ENCODE data around the gene REG3G. TPM values are rescaled to one million over a fixed set of nuclear protein-coding genes. Genes with fewer than 3 reads are reported as not detected.

The REG3G gene
- total and polyA plus RNA-seq, 10 of the 15 experiments (the other 5 are each of a cell fraction or from before 2014, with no cell fraction given): 0.33 TPM; not detected in 9

- CTCF ChIA-PET: interaction anchor here (1.0 kb wide), 1 partner anchor 10 kb away, joined by 3 read pairs; no protein-coding TSS in a partner anchor
- no peaks in the 10 kb centered on the region for H3K4me1 ChIP-seq (ENCODE audit: control insufficient read depth, insufficient read depth, low read length)
- WGBS (ENCODE audit: insufficient coverage, insufficient replicate concordance, low lambda C conversion rate, missing lambda C conversion rate): 0% methylated on average over 3 of the region's 3 CpGs
Observed at GRCh38 chr2:79005216-79005615, 20.3 kb upstream of the REG3G start.

GRCh38 chr2:79009388-79009787 lies 16.1 kb upstream of the REG3G start:
- BruUV-seq (replicated peaks): no TSS peak
- ChIA-PET POLR2A (no interaction called here), SMC1A (ENCODE audit: uncharacterized antibody, unreplicated experiment) (no interaction called here), CTCF (no interaction called here), RAD21 (ENCODE audit: unreplicated experiment) (no interaction called here)
- H3K27me3 ChIP-seq (replicated peaks in 1 of 2; ENCODE audit: control insufficient read depth in 2 of 2, insufficient read depth in 2 of 2, low read length in 1 of 2): peaks cover 0 to 3% of the 10 kb centered on the region in 2 experiments; a peak in 2 of 4 replicates
- intact Hi-C loops (cut with micrococcal nuclease; ENCODE audit: unreplicated experiment) (no loop called here), in situ Hi-C loops (cut with MboI) (no loop called here)
- H3K9me3 ChIP-seq (replicated peaks; ENCODE audit: control insufficient read depth, insufficient read depth, low read length): no peaks in the 10 kb centered on the region
- H3K4me1 ChIP-seq (ENCODE audit: control insufficient read depth, insufficient read depth, low read length): no peaks in the 10 kb centered on the region
- no peak for DNase-seq (ENCODE audit: low read depth, low spot score)
- H4K20me1 ChIP-seq (ENCODE audit: control insufficient read depth, insufficient read depth): no peaks in the 10 kb centered on the region
- no peak for ATAC-seq
- no peak overlapping the region for H2AFZ ChIP-seq (ENCODE audit: control insufficient read depth, low read depth, low read length)
- H3K4me2 ChIP-seq (ENCODE audit: control insufficient read depth, insufficient read depth): no peak overlapping the region
- 19% methylated on average over 2 of the region's 2 CpGs for WGBS (ENCODE audit: insufficient coverage, insufficient replicate concordance, low lambda C conversion rate, missing lambda C conversion rate)
- H3K9ac ChIP-seq (ENCODE audit: control insufficient read depth, insufficient read depth, low read length): no peak overlapping the region
- H3K36me3 ChIP-seq (ENCODE audit: control insufficient read depth in 2 of 2, insufficient read depth in 2 of 2, low read length in 1 of 2): no peaks in the 10 kb centered on the region
- no peak overlapping the region for H3K27ac ChIP-seq (ENCODE audit: control insufficient read depth, insufficient read depth)
- FAIRE-seq: no peak
- H3K4me3 ChIP-seq: no peak overlapping the region
- H3K79me2 ChIP-seq (ENCODE audit: control insufficient read depth, insufficient read depth, low read length): no peaks in the 10 kb centered on the region
- TF ChIP-seq HCFC1 (IDR thresholded peaks at IDR 0.05; ENCODE audit: low read length) (no peak), STAT1 (conservative IDR thresholded peaks at IDR 0.05) (no peak), ZNF384 (IDR thresholded peaks at IDR 0.05; ENCODE audit: borderline replicate concordance, low read depth, low read length) (no peak)

More at GRCh38 chr2:79005216-79005615, 20.3 kb upstream of the REG3G start:
- FAIRE-seq (no peak), DNase-seq (ENCODE audit: low read depth, low spot score) (no peak), ATAC-seq (no peak)
- Histone ChIP-seq H3K9ac (ENCODE audit: control insufficient read depth, insufficient read depth, low read length) (no peak overlapping the region), H3K9me3 (replicated peaks; ENCODE audit: control insufficient read depth, insufficient read depth, low read length) (no peaks in the 10 kb centered on the region), H4K20me1 (ENCODE audit: control insufficient read depth, insufficient read depth) (no peaks in the 10 kb centered on the region), H3K36me3 (ENCODE audit: control insufficient read depth in 2 of 2, insufficient read depth in 2 of 2, low read length in 1 of 2) (no peaks in the 10 kb centered on the region), H3K4me2 (ENCODE audit: control insufficient read depth, insufficient read depth) (no peak overlapping the region), H3K4me3 (no peak overlapping the region), H3K27ac (ENCODE audit: control insufficient read depth, insufficient read depth) (no peak overlapping the region), H3K27me3 (replicated peaks in 1 of 2; ENCODE audit: control insufficient read depth in 2 of 2, insufficient read depth in 2 of 2, low read length in 1 of 2) (no peaks in the 10 kb centered on the region), H3K79me2 (ENCODE audit: control insufficient read depth, insufficient read depth, low read length) (no peaks in the 10 kb centered on the region), H2AFZ (ENCODE audit: control insufficient read depth, low read depth, low read length) (no peak overlapping the region)
- ChIA-PET POLR2A (no interaction called here), RAD21 (ENCODE audit: unreplicated experiment) (no interaction called here), SMC1A (ENCODE audit: uncharacterized antibody, unreplicated experiment) (interaction anchor here (1.1 kb wide), 1 partner anchor 9 kb away, joined by 3 read pairs; no protein-coding TSS in a partner anchor)
- no TSS peak for BruUV-seq (replicated peaks)
- no peak for TF ChIP-seq STAT3 (IDR thresholded peaks at IDR 0.05; ENCODE audit: low read depth, low read length)
- in situ Hi-C loops (cut with MboI) (no loop called here), intact Hi-C loops (cut with micrococcal nuclease; ENCODE audit: unreplicated experiment) (no loop called here)
